Hematopoietic multipotent progenitor cell treated with erythropoietin and hydrocortisone succinate and interleukin-3 and kit ligand, for 8 days (in vitro differentiated cells): Measurements from ENCODE around the gene HUS1.
"Not testable (repeated sequence)": the region's sequence is repeated elsewhere in the genome, so short reads cannot be mapped to it uniquely, and the experiment has no call there.

Experiments
- DNase-seq: peaks from one replicate; pipeline ENCODE4 v3.0.0-alpha.2; 2015

The HUS1 gene

DNA sequence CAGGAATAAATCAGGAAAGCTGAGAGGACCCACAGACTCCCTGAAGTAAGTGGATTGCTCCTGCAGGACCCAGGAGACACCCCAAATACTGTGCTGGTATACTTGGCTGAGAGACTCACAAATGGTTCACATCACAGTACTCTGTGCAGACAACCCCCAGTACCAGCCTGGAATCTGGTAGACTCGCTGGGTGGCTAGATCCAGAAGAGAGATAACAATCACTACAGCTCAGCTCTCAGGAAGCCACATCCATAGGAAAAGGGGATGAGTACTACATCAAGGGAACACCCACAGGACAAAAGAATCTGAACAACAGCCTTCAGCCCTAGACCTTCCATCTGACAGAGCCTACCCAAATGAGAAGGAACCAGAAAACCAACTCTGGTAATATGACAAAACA, 62.9 kb downstream of the HUS1 start:
- not testable (repeated sequence) for DNase-seq

DNA sequence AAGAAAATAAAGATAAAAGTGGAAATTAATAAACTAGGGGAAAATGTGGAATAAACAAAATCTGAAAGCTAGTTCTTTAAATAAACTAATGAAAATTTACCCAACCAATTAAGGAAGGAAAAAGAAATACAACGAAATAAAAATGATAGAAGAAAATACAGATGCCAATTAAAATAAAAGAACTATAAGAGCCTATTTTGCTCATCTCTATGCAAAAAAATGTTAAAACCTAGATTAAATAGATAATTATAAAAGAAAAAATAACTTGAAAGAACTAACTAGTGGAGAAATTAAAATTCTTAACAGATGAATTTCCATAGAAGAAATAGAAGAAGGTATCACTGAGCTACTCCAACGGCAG, 63.8 kb downstream of the HUS1 start:
- DNase-seq = no peak

DNA sequence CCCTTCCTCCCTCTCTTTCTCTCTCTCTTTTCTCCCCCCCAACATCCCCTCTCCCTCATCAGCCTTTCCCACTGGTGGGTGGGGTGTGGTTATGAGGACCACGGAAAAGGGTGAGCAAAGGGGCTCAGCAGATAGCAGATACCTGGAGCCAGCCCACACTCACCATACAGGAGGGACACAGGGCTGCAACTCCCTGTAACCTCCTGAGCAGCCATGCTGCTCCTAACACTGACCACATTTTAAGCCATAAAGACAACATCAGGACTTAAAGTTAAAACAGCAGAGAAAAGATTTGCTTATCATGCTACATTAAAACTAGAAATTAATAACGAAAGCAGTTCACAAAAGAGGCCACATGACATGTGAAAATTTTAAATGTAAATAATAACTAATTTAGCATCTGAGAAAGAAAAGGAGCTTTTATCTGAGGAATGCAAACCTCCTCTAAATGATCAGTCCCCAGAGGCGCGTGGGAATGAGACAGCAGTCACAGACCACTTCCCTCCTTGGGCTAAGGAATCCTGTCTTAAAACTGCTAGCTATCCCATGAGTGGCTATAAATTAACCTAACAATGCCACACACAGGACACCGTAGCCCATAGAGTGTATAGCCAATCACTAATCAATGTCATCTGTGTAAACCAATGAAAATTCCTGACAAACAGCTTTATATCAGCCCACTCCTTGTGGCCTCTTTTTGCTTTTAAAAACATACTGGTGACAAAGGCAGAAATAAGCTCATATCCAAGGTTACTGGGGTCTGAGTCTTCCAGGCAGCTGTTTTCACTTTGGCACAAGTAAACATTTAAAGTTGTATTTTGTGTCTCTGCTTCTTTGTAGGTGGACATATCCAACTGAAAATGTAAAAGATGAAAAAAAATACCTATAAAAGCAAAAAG, 64.4 kb downstream of the HUS1 start:
- DNase-seq = no peak
